Keratinocyte (primary cell): Measurements from ENCODE around the gene AQR. TPM values are rescaled to one million over a fixed set of nuclear protein-coding genes. Genes with fewer than 3 reads are reported as not detected.

Experiments used
- DNase-seq: peaks from one replicate; pipeline ENCODE4 v3.0.0-alpha.2; 2011; ENCODE audit warnings: low read depth, missing footprints, low spot score
- FAIRE-seq: peaks from 2 replicates; lab custom pipeline; 2011; peaks lifted over from hg19 to GRCh38; lab: Jason Lieb, UNC
- H2AFZ ChIP-seq: 2 replicates; pipeline ENCODE4 v1.6.0; 2012; ENCODE audit warnings: low read length, control low read depth, inconsistent platforms; ENCODE audit not compliant: control insufficient read depth
- H3K27ac ChIP-seq: 2 replicates; pipeline ENCODE4 v1.5.1; 2011; ENCODE audit warnings: low read length; ENCODE audit not compliant: control insufficient read depth, insufficient read depth
- H3K27me3 ChIP-seq: 3 replicates; pipeline ENCODE4 v1.6.0; 2011; ENCODE audit warnings: low read length; ENCODE audit not compliant: control insufficient read depth, insufficient read depth; ENCODE audit errors: extremely low read depth
- H3K36me3 ChIP-seq, 2 experiments: 2 replicates in 1 of 2; 3 replicates in 1 of 2; pipeline ENCODE4 v1.5.1; 2011; ENCODE audit warnings: low read length in 2 of 2, mild to moderate bottlenecking in 1 of 2; ENCODE audit not compliant: control insufficient read depth in 2 of 2, insufficient read depth in 2 of 2; ENCODE audit errors: extremely low read depth in 1 of 2
- H3K4me1 ChIP-seq: 3 replicates; pipeline ENCODE4 v1.5.1; 2011; ENCODE audit warnings: low read length; ENCODE audit not compliant: control insufficient read depth, insufficient read depth; ENCODE audit errors: extremely low read depth
- H3K4me2 ChIP-seq: 3 replicates; pipeline ENCODE4 v1.6.0; 2011; ENCODE audit warnings: low read depth, low read length; ENCODE audit not compliant: control insufficient read depth, insufficient read depth; ENCODE audit errors: extremely low read depth
- H3K4me3 ChIP-seq, 3 experiments: fragments of 200-600 bp in 1 of 3; sonication (generic) in 1 of 3; 2 replicates in 2 of 3; 3 replicates in 1 of 3; pipeline ENCODE4 v1.5.1; 2011 to 2016; ENCODE audit warnings: low read length in 3 of 3, mild to moderate bottlenecking in 3 of 3, control low read depth in 2 of 3, inconsistent platforms in 1 of 3, low read depth in 1 of 3, mixed read lengths in 1 of 3, mixed run types in 1 of 3, moderate library complexity in 1 of 3; ENCODE audit not compliant: control insufficient read depth in 2 of 3, insufficient read depth in 2 of 3; ENCODE audit errors: extremely low read depth in 1 of 3
- H3K79me2 ChIP-seq: 2 replicates; pipeline ENCODE4 v1.6.0; 2012; ENCODE audit warnings: low read length; ENCODE audit not compliant: control insufficient read depth, insufficient read depth
- H3K9ac ChIP-seq: 3 replicates; pipeline ENCODE4 v1.6.0; 2011; ENCODE audit warnings: low read length; ENCODE audit not compliant: control insufficient read depth, insufficient read depth; ENCODE audit errors: extremely low read depth
- H3K9me1 ChIP-seq: 3 replicates; pipeline ENCODE4 v1.6.0; 2011; ENCODE audit warnings: low read length; ENCODE audit not compliant: control insufficient read depth, insufficient read depth; ENCODE audit errors: extremely low read depth
- H3K9me3 ChIP-seq: 2 replicates; pipeline ENCODE4 v1.5.1; 2012; ENCODE audit warnings: low read depth, low read length; ENCODE audit not compliant: control insufficient read depth
- H4K20me1 ChIP-seq: 3 replicates; pipeline ENCODE4 v1.6.0; 2011; ENCODE audit warnings: low read length; ENCODE audit not compliant: control insufficient read depth, insufficient read depth; ENCODE audit errors: extremely low read depth
- EZH2 ChIP-seq: IDR thresholded peaks from one replicate; pipeline ENCODE4 v1.6.1; 2012; ENCODE audit warnings: inconsistent platforms, mild to moderate bottlenecking, low read length, moderate library complexity
- dilution Hi-C: fragments of 300-500 bp; cut with MboI; formaldehyde crosslinking; loops from one replicate; pipeline ENCODE4 v1.7.0; 2020; ENCODE audit warnings: low sequenced_read_pairs; ENCODE audit not compliant: extremely low pct_ligation_motif_present
- polyA plus RNA-seq, 5 experiments: library from polyadenylated mRNA; depleted of rRNA in 3 of 5; stranded (reverse) in 3 of 5; stranded (forward) in 1 of 5; unstranded in 1 of 5; fragments of >200 nt; gene quantifications; 1 replicate in 1 of 5; 2 replicates in 3 of 5; 3 replicates in 1 of 5; pipeline versions ENCODE4 v1.2.1 to v1.2.3, GENCODE V29; 2011 to 2012; ENCODE audit warnings: missing spikeins in 2 of 5, low read depth in 1 of 5, low replicate concordance in 1 of 5
- TF ChIP-seq, protein P1 (sequence below), 3 experiments: IDR thresholded peaks in 1 of 3; conservative IDR thresholded peaks in 1 of 3; optimal IDR thresholded peaks in 1 of 3; 2 replicates in 2 of 3; 3 replicates in 1 of 3; pipeline versions ENCODE3 to v1.5.1; 2011; ENCODE audit warnings: low read length in 3 of 3, mild to moderate bottlenecking in 3 of 3, moderate library complexity in 2 of 3, control low read depth in 1 of 3, inconsistent platforms in 1 of 3; ENCODE audit not compliant: insufficient read depth in 2 of 3; ENCODE audit errors: extremely low read depth in 1 of 3

The AQR gene
- polyA plus RNA-seq, 1 donor (not counting 4 experiments of a cell fraction or from before 2014, with no cell fraction given), result 28.2 TPM

DNA sequence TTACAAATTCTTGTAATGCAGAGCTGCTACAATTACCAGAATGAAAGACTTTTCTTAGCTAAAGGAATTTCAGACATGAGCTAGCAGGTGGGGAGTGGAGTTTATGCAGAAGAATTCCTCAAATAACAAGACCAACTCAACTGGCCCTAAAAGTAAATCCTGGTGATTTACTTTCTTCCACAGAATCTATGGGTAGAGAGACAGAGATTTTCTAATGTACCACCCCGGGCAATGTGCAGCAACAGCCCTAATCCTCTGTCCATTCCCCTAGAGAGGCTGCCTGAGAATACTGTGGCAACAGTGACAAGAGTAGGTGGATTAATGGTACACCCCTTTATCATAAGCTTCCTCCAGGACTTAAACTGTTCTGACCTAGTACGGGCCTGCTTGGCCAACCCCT, 55.2 kb downstream of the AQR start:
- Histone ChIP-seq H3K9ac (no peak overlapping the region), H3K9me1 (no peaks in the 10 kb centered on the region), H3K27me3 (no peaks in the 10 kb centered on the region), H3K4me1 (no peaks in the 10 kb centered on the region), H3K4me2 (no peak overlapping the region), H3K36me3 (peaks cover 8 to 23% of the 10 kb centered on the region in 2 experiments), H3K9me3 (no peaks in the 10 kb centered on the region), H2AFZ (no peak overlapping the region), H3K79me2 (no peaks in the 10 kb centered on the region), H4K20me1 (no peaks in the 10 kb centered on the region), H3K4me3 (no peak overlapping the region), H3K27ac (no peak overlapping the region)
- no peak for FAIRE-seq
- dilution Hi-C loops, result no loop called here
- TF ChIP-seq, protein P1, sequence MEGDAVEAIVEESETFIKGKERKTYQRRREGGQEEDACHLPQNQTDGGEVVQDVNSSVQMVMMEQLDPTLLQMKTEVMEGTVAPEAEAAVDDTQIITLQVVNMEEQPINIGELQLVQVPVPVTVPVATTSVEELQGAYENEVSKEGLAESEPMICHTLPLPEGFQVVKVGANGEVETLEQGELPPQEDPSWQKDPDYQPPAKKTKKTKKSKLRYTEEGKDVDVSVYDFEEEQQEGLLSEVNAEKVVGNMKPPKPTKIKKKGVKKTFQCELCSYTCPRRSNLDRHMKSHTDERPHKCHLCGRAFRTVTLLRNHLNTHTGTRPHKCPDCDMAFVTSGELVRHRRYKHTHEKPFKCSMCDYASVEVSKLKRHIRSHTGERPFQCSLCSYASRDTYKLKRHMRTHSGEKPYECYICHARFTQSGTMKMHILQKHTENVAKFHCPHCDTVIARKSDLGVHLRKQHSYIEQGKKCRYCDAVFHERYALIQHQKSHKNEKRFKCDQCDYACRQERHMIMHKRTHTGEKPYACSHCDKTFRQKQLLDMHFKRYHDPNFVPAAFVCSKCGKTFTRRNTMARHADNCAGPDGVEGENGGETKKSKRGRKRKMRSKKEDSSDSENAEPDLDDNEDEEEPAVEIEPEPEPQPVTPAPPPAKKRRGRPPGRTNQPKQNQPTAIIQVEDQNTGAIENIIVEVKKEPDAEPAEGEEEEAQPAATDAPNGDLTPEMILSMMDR (optimal IDR thresholded peaks at IDR 0.05 in 1 of 3, IDR thresholded peaks at IDR 0.05 in 1 of 3, conservative IDR thresholded peaks at IDR 0.05 in 1 of 3; ENCODE audit: extremely low read depth in 1 of 3, insufficient read depth in 2 of 3, low read length in 3 of 3), result no peak
- no peak for TF ChIP-seq EZH2
- DNase-seq, result no peak

DNA sequence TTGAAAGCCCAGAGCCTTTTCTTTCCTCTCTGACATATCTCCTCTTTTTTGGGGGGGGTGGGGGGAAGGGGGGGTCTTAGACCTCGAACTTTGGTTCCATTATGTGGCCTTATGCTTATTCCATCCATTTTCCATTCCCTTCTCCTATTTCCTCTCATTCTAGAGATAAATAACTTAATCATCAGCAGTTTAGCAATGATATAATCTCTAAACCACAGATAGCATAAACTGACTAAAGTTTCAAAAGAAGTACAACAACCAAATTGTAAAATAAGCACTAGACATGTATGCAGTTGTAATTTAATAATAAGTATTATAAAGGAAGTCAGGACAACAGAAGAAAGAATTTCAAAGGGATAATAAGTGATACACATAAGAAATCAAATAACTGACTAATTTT, 64.5 kb downstream of the AQR start:
- no peaks in the 10 kb centered on the region for H3K9me1 ChIP-seq
- H3K36me3 ChIP-seq, result peaks cover 6 to 7% of the 10 kb centered on the region in 2 experiments
- no peak overlapping the region for H3K27ac ChIP-seq
- H4K20me1 ChIP-seq, result no peaks in the 10 kb centered on the region
- H3K4me2 ChIP-seq, result no peak overlapping the region
- no peaks in the 10 kb centered on the region for H3K79me2 ChIP-seq
- no peak overlapping the region for H3K9ac ChIP-seq
- no peak for FAIRE-seq
- H3K4me3 ChIP-seq, result no peak overlapping the region
- H2AFZ ChIP-seq, result no peak overlapping the region
- no peaks in the 10 kb centered on the region for H3K4me1 ChIP-seq
- DNase-seq, result no peak
- dilution Hi-C loops, result no loop called here
- no peaks in the 10 kb centered on the region for H3K9me3 ChIP-seq
- TF ChIP-seq EZH2, result no peak
- TF ChIP-seq, protein P1 (optimal IDR thresholded peaks at IDR 0.05 in 1 of 3, IDR thresholded peaks at IDR 0.05 in 1 of 3, conservative IDR thresholded peaks at IDR 0.05 in 1 of 3; ENCODE audit: extremely low read depth in 1 of 3, insufficient read depth in 2 of 3, low read length in 3 of 3), result no peak
- no peaks in the 10 kb centered on the region for H3K27me3 ChIP-seq
